AG04449 (cell line): ENCODE data around the gene SORBS1.

ENCODE experiments used
- CTCF ChIA-PET: fragments of 350-600 bp; formaldehyde crosslinking; extraction: SDS; loops from one replicate; lab custom pipeline; 2021; ENCODE audit warnings: antibody characterized with exemption; lab: Yijun Ruan, JAX
- POLR2A ChIA-PET: fragments of 400-600, 350-600 bp; formaldehyde crosslinking; extraction: SDS; loops from one replicate; lab custom pipeline; 2020; ENCODE audit warnings: antibody characterized with exemption, inconsistent platforms; lab: Yijun Ruan, JAX
- DNase-seq: peaks from one replicate; pipeline ENCODE4 v3.0.0-alpha.2; 2010; ENCODE audit warnings: low read depth, low spot score
- H3K4me3 ChIP-seq: 2 replicates; pipeline ENCODE4 v1.5.1; 2011; ENCODE audit warnings: low read depth, mild to moderate bottlenecking, control low read depth, low read length
- CTCF ChIP-seq: IDR thresholded peaks from one replicate; pipeline ENCODE4 v1.5.1; 2011; ENCODE audit warnings: mild to moderate bottlenecking, moderate library complexity, low read length, control low read depth, inconsistent platforms; ENCODE audit not compliant: insufficient read depth; ENCODE audit errors: missing control alignments

The SORBS1 gene

DNA sequence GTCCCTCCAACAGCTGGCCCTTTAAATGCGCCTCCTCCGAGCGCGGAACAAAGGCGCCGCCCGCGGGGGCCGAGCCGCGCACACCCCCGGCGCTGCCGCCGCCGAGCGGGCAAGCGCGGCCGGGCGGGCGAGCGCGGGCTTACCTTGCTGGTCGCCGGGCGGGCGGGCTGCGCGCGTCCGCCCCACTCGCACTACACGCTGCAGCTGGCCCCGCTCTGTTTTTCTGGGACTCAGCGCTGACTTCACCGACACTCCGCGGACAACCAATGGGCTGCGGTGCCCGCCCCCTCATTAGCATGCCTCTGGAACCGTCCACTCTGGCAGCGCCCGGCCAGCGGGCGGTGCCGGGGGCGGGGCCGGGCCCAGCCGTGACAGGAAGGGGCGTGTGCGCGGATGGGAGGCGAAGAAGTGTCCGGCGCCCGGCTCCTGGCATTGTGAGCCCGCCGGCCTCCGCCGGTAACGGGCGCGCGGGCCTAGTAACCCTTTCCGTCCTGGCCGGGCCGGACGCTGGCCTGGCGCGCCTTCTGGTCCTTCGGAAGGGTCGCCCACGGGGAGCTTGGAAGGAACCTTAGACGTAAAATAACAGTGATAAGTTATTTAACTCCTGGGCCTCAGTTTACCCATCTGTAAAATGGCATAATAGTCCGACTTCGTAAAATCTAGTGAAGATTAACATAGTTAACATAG, at the start of gene SORBS1:
Gene SORBS1 (minus strand): TSS at position 195 of the 687 bp plus-strand sequence. CDS start 120,236 bp downstream, outside the sequence.
- CTCF ChIA-PET: interaction anchor here (0.6 kb wide), 1 partner anchor 97 kb away, joined by 6 read pairs; no protein-coding TSS in a partner anchor
- TF ChIP-seq CTCF: no peak
- peak; percentile 54 for DNase-seq
- peak within 1 kb of the TSS; percentile 78 for H3K4me3 ChIP-seq
- POLR2A ChIA-PET: no interaction called here

GRCh38 chr10:95610727-95611126, 49.6 kb upstream of the SORBS1 start:
- ChIA-PET CTCF (interaction anchor here (1.3 kb wide), 1 partner anchor 9 kb away, joined by 3 read pairs; no protein-coding TSS in a partner anchor), POLR2A (no interaction called here)

DNA sequence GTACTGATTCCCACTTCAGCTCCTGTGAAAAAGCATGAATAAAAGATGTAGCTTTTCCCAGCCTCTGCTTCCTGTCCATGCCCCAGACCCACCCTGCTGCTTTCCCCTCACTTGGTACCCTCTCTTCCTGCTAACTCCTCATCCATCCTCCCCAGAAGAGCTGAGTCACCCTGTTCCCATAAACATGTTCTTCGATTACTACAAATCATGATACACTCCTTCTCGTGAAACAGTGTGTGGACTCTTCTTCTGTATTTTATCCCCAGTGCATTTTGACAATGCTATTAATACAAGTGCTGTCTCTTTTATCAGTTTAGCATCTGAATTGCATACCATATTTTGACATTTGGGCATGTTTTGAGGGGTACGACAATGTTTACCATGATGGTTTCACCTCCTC, 45.8 kb upstream of the SORBS1 start:
- TF ChIP-seq CTCF: no peak
- no peak for DNase-seq
- CTCF ChIA-PET: interaction anchor here (1.6 to 13.9 kb wide), 2 partner anchors 178 to 232 kb away, joined by 3 to 299 read pairs; no protein-coding TSS in a partner anchor
- H3K4me3 ChIP-seq: no peak overlapping the region
- POLR2A ChIA-PET: interaction anchor here (0.6 kb wide), 1 partner anchor 25 kb away, joined by 3 read pairs; no protein-coding TSS in a partner anchor

More at GRCh38 chr10:95610727-95611126, 49.6 kb upstream of the SORBS1 start:
- TF ChIP-seq CTCF: no peak
- no peak overlapping the region for H3K4me3 ChIP-seq
- no peak for DNase-seq

- no peak for TF ChIP-seq CTCF
- DNase-seq: no peak
- H3K4me3 ChIP-seq: no peak overlapping the region
- POLR2A ChIA-PET: interaction anchor here (0.6 to 1.2 kb wide), 2 partner anchors 13 to 1687 kb away, joined by 3 to 5 read pairs; no protein-coding TSS in a partner anchor
- CTCF ChIA-PET: interaction anchor here (0.9 to 13.9 kb wide), 11 partner anchors 9 to 976 kb away, joined by 3 to 299 read pairs (median 4); partner anchors contain the start of gene TCTN3
Measured at GRCh38 chr10:95605163-95605562, 44.0 kb upstream of the SORBS1 start.

GRCh38 chr10:95604630-95605029, 43.5 kb upstream of the SORBS1 start:
- DNase-seq: no peak
- TF ChIP-seq CTCF: no peak
- no peak overlapping the region for H3K4me3 ChIP-seq
- ChIA-PET CTCF (interaction anchor here (0.9 to 13.9 kb wide), 13 partner anchors 9 to 975 kb away, joined by 3 to 299 read pairs (median 4); partner anchors contain the start of gene TCTN3), POLR2A (interaction anchor here (1.0 to 1.2 kb wide), 2 partner anchors 13 to 160 kb away, joined by 3 to 5 read pairs; no protein-coding TSS in a partner anchor)

GRCh38 chr10:95602382-95602781, 41.2 kb upstream of the SORBS1 start:
- no peak for DNase-seq
- TF ChIP-seq CTCF: no peak
- POLR2A ChIA-PET: no interaction called here
- CTCF ChIA-PET: interaction anchor here (0.7 to 13.9 kb wide), 16 partner anchors 8 to 469 kb away, joined by 3 to 299 read pairs (median 4); no protein-coding TSS in a partner anchor
- H3K4me3 ChIP-seq: no peak overlapping the region
